HS-5 (cell line): ENCODE results near the gene FAM184B.
"Not testable (repeated sequence)": the region's sequence is repeated elsewhere in the genome, so short reads cannot be mapped to it uniquely, and the experiment has no call there.

Experiments
- DNase-seq: peaks from one replicate; pipeline ENCODE4 v3.0.0-alpha.2; 2012; ENCODE audit warnings: low read depth

FAM184B gene

DNA sequence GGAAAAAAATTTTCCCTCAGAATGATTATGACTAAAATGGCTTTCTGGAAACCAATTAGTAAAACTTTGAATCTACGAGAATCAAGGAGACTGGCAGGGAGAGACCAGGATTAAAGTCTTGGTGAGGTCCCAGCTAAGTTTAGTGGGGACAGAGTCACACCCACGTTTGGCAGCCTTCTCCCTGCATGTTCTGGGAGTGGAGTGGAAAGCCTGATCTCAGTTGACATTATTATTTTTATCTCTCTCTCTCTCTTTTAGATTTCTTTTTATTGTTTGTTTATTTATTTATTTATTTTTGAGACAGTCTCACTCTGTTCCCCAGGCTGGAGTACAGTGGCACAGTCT, 99.2 kb downstream of the FAM184B start:
- no peak for DNase-seq

DNA sequence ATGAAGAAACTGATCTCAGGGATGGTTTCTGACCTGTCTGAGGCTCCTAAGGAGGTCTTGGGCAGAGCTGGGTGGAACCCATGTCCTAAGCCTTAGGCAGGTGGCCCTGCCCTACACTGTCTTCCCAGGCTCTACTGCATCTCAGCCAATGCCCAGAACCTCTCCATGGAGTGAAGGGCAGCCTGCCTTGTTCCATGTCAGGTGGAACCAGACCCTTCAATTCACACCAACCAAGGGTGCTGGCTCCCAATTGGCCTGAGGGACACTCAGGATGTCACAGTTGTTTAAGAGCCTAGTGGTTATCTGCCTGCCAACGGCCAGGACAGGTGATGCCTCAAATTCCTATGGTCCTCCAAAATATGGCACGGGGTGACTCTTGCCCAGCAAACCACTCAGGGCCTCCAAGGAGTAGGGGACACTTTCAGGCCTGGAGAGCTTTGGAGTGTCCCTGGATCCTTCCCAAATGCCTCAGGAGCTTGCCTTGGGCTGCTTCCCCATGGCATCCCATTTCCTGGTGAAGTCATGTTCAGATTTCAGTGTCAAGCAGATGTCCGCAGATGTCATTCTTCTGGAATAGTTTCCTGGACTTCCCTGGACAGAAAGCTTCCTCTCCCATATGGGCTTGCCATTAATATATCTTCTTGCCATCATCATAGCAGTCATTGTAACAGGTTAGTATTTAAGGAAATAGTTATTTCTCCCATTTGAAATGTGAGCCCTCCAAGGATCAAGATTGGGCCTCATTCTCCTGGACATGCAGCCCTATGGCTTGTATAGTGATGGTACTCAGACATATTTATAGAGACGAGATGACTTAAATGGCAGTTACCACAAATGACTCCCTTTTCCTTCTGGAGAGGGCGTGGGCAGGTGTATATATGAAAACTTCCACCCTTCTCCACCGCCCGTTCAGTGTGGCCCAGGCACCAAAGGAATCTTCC, 99.9 kb downstream of the FAM184B start:
- DNase-seq: no peak

DNA sequence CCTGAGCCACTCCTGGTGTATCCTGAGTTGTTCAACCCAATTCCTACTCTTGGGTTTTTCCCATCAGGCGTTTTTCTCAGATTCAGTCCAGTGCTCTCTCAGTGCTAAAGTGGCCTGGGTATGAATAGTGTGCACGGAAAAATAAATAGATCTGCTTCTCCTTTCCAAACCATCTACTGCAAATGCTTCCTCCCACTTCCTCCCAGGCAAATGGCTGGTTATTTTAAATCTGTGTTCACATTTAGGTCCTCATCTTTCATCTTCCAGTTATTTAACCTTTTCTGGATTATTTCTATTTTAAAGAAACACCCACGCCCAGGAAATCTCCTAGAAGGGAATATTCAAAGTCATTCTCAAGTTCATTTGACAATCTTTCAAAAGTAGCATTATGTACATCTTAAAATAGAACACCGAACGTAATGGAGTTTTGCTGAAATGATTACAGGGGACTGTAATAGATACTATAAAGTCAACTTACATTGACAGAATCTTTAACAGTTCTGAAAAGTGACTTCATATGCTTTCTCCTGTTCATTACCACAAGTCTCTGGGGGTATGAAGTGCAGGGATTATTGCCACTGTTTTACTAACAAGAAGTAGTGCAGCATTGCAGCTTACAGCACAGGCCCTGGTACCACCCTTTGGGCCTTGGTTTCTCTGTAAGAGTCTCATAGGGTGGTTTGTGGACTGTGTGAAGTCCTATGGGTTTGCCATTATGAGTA, 100.7 kb downstream of the FAM184B start:
- no peak for DNase-seq

DNA sequence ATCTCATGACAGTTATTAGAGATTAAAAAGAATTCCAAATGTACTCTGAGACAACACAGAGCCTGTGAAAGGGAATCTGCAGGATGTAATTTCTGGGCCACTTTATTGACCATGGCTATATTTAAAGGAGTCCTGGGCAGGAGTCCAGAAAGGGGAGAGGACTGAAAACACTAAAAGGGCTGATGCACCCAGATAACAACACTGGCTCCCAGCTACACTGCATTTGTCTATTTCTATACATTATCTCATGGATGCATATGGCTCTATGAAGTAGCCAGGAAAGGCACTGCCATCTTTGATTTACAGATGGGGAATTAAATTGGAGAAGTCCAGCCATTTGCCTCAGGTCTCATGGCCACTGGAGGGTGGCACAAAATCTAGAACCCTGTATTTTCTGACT, 111.0 kb downstream of the FAM184B start:
- DNase-seq: no peak

DNA sequence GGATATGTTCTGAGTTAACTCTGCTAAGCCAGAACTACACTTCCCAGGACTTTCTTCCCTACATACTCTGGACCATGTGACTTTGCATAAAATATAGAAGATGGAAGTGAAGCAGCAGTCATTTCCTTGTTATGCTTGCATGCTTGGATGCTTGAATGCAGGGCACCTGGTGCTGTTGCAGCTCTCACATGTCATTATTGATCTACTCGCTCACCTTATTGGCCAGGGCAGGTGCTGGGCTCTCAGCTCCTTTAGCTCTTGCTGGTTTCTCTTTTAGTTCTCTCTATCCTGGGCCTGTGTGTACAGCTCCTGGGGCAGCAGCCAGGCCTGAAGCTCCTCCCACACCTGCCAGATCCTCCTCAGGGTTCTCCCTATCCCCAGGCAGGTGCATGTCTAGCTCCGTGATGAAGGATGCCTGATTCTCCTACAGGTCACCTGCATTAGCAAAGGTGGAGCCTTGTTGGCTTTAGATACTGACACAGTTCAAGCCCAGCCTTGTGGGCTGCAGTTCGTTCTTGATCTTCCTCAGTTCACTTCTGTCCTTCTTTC, 113.7 kb downstream of the FAM184B start:
- DNase-seq: no peak

DNA sequence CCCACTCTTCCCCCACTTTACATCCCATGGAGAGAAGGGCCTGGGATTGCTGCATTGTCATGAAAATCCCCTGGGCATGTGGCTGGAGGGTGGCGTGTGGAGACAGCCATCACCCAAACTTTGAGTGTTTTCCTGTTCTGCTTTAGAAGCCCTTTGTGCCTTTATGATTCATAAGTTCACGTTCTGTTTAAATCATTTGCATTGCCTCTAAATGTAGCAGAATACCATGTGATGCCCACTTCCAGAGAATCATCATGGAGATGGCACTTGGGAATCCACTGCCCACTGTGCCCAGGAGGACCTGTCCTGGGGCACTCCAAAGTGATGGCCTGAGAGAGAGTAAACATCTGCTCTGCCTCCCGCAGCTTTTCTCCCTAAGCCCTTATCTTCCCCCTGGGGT, 114.2 kb downstream of the FAM184B start:
- no peak for DNase-seq

DNA sequence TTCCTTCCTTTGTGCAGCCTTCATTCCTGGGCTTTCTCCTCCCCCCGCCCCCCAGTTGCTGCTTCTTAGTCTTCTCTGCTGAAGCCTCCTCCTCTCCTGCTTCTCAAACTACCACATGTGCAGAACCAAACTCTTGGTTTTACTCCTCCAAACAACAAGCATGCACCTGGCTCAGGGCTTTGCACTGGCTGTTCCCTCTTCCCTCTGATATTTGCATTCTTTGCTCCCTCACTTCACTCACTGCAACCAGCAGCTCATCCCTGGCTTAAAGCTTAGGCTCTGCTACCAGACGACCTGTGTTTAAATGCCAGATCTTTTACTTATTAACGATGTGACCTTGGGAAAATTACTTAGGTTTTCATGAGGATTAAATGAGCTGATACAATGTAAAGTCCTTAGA, 115.6 kb downstream of the FAM184B start:
- DNase-seq: no peak

DNA sequence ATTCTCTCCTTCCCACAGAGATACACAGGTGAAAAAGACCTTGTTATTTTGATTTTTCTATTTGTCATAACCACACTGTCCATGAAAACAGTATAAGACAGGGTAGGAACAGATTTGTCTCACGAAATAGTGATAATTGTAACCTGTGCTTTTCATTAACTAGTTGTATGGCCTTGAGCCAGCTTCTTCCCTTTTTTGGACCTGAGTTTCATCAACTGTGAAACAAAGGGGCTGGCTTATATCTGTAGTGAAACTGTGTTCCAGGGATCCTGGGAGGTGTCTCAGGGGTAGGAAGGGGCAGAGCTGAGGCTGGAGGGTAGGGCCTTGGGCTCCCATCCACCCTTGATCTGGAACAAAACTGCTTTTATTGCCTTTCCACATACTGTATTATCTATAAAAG, 116.1 kb downstream of the FAM184B start:
- no peak for DNase-seq

DNA sequence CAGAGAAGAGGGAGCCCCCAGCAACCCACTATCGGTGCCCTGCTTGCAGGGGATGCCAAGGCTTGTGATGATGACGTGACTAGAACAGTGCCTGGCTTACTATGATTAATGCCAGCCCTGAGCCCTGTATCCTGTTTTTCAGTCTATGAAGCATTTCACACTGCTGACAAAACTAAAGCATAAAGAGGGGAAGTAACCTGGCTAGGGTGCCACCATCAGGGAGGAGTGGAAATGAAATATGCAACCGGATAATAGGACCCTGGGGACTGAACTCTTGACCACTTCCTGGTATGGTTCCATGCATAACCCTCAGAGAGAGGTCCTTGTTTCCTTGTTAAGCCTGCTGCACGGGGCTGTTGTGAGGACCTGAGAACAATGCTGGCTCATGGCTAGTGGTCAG, 116.7 kb downstream of the FAM184B start:
- no peak for DNase-seq

DNA sequence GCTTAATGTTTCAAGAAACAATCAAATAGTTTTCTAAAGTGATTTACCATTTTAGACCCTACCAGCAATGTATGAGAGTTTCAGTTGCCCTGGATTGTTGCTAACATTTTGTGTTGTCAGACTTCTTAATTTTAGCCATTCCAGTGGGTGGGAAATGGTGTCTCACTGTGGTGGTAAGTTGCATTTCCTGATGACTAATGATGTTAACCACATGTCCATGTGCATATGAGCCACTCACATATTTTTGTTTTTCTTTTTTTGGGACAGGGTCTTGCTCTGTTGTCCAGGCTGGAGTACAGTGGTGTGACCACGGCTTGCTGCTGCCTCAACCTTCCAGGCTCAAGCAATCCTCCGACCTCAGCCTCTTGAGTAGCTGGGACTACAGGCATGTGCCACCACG, 118.7 kb downstream of the FAM184B start:
- DNase-seq: peak; percentile 6

DNA sequence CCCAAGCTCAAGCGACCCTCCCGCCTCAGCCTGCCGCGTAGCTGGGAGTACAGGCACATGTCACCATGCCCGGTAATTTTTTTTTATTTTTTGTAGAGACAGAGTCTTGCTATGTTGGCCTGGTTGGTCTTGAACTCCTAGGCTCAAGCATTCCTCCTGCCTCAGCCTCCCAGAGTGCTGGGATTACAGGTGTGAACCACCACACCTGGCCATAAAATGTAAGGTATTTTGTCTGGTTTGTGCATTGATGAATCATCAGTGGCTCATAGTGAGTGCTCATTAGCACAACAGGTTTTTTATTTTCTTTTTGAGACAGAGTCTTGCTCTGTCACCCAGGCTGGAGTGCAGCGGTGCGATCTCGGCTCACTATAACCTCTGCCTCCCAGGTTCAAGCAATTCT, 122.2 kb downstream of the FAM184B start:
- not testable (repeated sequence) for DNase-seq

DNA sequence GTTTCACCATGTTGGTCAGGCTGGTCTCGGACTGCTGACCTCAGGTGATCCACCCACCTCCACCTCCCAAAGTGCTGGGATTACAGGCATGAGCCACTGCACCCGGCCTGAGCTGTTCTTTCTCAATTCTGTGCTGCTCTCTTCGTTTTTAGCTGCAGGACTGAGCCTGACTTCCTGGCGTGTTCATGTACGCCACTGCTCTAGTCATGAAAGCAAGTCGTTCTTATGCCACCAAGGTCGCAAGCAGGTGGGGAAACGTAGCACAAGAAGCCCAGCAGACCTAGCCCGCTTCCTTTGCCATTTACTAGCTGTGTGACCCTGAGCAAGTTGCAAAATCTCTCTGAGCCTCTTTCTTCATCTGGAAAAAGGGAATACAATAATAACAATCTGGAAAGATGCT, 123.6 kb downstream of the FAM184B start:
- DNase-seq: no peak

DNA sequence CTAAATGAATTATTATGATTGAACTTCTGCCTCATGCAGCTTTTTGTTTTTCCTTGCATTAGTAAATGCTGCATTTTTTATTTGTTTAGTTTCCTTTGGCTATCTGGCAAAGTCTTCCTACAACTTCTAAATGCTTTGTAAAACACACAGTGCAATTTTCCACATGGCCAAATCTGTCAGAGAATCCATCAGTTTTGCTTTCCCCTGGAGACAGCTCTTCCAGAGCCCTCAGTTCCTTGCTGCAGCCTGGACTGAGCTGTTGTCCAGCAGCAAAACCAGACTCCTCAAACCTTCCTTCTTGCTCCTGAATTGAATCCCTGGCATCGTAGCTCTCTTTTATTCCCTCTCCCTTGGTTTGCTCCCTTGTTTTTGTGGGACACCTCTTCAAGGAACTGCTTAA, 124.3 kb downstream of the FAM184B start:
- DNase-seq: no peak

DNA sequence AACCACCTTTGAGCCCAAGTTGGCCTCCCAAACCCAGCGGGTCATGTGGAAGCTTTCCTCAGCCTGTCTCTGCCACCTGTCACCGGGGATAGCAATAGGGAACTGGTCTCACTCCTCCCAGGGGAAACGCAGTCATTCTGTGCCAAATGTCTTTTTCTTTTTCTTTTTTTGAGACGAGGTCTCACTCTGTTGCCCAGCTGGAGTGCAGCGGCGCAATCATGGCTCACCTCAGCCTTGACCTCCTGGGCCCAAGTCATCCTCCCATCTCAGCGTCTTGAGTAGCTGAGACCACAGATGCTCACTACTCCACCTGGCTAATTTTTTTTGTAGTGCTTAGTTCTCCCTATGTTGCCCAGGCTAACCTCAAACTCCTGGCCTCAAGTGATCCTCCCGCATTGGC, 126.7 kb downstream of the FAM184B start:
- DNase-seq: no peak

DNA sequence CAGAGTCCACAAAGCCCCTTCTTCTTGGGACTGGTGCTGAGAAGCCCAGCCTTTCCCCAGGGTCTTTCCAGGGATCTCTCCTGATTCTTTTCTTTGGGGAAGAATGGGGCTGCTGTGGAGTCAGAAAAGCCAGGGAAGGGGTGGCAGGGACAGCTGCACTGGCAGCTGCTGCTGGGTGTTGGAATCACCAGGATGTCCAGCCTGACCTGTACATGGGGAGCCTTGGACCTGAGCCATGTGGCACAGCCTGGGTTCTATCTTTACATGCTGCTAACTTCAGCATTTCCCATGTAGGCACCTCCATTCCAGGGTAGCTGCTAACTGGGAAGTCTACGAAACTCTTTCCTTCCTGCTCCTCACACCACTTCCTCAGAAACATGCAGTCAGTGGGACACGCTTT, 131.0 kb downstream of the FAM184B start:
- DNase-seq: no peak

DNA sequence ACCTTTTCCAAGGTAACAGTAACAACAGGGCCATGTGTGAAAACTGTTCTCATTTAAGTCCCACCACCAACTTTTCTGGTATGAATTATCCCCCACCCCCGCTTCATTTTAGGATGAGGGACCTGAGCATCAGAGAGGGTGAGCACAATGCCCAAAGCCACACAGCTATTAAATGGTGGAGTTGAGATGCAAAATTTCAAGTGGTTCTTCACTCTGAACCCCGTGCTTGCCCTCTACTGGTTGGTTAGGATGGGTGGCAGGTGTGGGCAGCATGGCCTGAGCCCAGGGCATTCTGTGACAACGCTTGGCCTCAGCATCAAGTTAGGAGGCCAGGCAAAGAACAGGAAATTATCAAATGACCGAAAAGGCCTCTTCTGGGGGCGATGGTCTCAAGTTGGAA, 133.5 kb downstream of the FAM184B start:
- no peak for DNase-seq

DNA sequence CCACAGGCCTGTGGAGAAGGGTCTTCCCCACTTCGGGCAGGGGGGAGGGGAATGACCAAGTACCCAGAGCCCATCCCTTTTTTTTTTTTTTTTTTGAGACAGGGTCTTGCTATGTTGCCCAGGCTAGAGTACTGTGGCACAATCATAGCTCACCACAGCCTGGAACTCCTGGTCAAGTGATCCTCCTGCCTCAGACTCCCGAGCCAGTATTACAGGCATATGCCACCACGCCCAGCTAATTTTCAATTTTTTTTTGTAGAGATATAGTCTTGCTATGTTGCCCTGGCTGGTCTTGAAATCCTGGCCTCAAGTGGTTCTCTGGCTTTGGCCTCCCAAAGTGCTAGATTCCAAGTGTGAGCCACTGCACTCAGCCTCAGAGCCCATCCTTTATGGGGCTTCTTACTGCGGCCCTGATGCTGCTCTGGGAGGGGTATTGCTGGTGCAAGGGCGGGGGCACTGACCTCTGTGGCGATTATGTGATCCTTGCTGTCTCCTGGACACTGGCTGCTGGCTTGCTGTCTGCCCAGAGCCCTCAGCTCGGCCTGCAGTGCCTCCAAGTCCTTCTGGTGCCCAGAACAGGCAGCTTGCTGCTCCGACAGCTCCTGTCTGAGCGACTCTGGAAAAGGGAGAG, 134.1 kb downstream of the FAM184B start:
- no peak for DNase-seq

DNA sequence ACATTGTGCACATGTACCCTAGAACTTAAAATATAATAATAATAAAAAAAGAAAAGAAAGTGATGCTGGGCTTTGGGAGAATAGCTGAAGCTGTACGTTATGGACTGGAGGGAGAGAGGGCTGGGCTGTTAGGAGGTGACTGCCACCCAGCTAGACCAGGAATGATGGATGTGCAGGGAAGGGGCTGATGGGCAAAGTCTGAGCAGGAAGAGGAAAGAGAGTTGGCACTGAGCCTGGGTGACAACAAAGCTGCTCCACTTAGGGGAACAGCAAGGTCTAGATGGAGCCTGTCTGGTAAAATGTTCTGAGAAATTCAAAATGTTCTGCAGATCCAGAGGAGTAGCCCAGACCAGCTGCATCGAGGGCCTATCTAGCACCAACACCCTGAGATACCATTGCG, 134.7 kb downstream of the FAM184B start:
- DNase-seq: no peak

DNA sequence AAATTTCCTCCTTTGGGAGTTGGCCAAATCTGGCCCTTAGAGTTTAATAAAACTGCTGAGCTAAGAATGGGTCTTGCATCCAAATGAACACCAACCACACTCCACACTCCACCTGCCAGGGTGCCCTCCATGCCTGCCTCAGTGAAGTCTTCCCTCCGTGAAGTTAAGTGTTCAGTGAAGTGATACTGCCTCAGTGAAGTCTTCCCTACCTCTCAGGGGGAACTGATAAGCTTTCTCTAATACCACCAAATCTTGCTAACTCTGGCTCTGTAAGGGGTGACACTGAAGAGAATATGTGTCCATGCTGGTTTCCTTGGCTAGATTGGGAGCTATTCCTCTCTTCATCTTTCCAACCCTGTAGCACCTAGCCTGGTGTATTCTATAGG, 139.0 kb downstream of the FAM184B start:
- no peak for DNase-seq

DNA sequence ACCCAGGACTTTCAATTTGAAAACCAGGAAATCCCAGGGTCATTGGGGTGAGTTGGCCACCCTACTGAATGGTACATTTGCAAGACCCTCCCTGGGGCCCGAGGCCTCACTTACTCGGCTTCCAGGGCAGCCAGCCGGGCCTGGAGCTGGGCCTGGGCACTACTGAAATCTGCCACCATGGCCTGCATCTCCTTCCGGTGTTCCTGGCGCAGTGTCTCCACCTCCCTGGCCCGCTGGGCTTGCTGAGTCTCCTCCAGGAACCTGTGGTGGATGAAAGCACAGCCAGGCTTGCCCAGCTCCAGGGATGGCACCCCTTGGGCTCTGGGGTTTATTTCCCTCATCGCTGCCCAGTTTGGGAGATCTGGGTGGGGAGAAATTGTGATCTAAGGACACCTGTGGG, 142.3 kb downstream of the FAM184B start:
- no peak for DNase-seq

DNA sequence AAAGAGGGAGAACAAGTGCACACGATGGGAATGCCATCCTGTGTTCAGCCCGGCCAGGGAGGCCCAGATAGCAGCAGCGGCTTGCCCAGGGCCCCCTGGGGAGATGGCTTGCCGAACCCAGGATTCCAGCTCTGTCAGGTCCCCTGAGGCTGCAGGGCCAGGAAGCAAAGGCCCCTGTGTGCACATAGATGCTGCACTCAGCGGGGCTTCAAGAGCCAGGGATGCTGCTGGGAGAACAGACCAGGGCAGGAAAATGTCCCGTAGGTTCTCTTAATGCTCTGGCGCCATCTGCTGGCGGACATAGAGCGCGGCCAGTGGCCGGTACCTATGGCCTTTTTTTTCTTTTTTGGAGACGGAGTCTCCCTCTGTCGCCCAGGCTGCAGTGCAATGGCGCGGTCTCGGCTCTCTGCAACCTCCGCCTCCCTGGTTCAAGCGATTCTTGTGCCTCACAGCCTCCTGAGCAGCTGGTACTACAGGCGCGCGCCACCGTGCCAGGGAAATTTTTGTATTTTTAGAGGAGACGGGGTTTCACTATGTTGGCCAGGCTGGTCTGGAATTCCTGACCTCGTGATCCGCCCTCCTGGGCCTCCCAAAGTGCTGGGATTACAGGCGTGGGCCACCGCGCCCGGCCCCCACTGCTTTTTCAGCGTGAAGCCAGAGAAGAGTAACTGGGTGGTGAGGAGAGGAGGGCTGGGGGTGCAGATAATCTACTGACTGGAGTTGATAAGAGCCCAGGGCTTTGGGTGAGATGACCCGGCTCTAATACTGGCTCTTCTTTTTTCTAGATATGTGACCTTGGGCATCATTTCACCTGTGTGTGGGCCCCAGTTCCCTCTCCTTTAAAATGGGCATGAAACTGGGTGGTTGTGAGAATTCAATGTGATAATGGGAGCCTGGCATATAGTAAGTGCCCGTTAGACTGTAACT, 144.5 kb downstream of the FAM184B start:
- DNase-seq: no peak

DNA sequence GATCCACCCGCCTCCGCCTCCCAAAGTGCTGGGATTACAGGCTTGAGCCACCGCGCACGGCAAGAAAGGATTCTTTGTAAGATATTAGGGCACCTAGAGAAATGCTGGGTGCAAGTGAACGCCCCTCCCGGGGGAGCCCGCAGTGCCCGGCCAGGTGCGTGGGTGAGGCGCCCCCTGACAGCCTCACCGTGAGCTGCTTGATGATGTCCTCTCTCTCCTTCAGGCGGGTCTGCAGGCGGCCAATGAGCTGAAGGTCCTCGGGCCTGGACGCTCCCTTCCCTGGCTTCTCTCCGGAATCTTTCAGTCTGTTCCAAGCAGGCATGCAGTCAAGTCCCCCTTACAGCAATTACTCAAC, 145.1 kb downstream of the FAM184B start:
- no peak for DNase-seq
